Gastroesophageal sphincter (tissue), 4 donors: Measurements from ENCODE around the gene KIF2A. TPM values are rescaled to one million over a fixed set of nuclear protein-coding genes. Genes with fewer than 3 reads are reported as not detected.

Experiments
- ATAC-seq: fragments of 150-250 bp; one replicate; pipeline ENCODE4 v1.9.1; 2016; ENCODE audit warnings: mild to moderate bottlenecking, moderate library complexity
- H3K27ac ChIP-seq, 4 donors: fragments of 200-600 bp; sonication (generic) in 3 of 4; 1 replicate in 3 of 4; 2 replicates in 1 of 4; pipeline ENCODE4 v1.5.1; 2016 to 2019
- H3K27me3 ChIP-seq: fragments of 200-600 bp; sonication (generic); one replicate; pipeline ENCODE4 v1.5.1; 2019
- H3K36me3 ChIP-seq, 2 donors: fragments of 200-600 bp; sonication (generic); one replicate each; pipeline ENCODE4 v1.5.1; 2019; ENCODE audit warnings: control low read depth in 1 of 2
- H3K4me1 ChIP-seq, 3 donors: fragments of 200-600 bp; sonication (generic); 1 replicate in 2 of 3; 2 replicates in 1 of 3; pipeline ENCODE4 v1.5.1; 2016 to 2019; ENCODE audit warnings: control low read depth in 2 of 3
- H3K4me3 ChIP-seq, 2 donors: fragments of 200-600 bp; sonication (generic); one replicate each; pipeline ENCODE4 v1.5.1; 2019; ENCODE audit warnings: mild to moderate bottlenecking in 1 of 2, moderate library complexity in 1 of 2
- H3K9me3 ChIP-seq, 3 donors: fragments of 200-600 bp; sonication (generic); one replicate each; pipeline ENCODE4 v1.5.1; 2017 to 2019; ENCODE audit warnings: control low read depth in 2 of 3
- EP300 ChIP-seq: sonication (generic); formaldehyde crosslinking; IDR thresholded peaks from one replicate; pipeline ENCODE4 v1.6.1; 2017; ENCODE audit warnings: antibody characterized with exemption, mild to moderate bottlenecking
- POLR2A ChIP-seq, 2 donors: fragments of 450-650 bp; IDR thresholded peaks; one replicate each; pipeline ENCODE4 v1.6.1; 2017; ENCODE audit warnings: antibody characterized with exemption in 2 of 2, mild to moderate bottlenecking in 2 of 2, moderate library complexity in 1 of 2
- POLR2AphosphoS5 ChIP-seq: sonication (generic); formaldehyde crosslinking; IDR thresholded peaks from one replicate; pipeline ENCODE4 v1.6.1; 2017; ENCODE audit warnings: antibody characterized with exemption
- WGBS, 2 donors: methylation state at CpG; one replicate each; pipeline ENCODE4 v1.1.5; 2018; ENCODE audit warnings: low coverage in 1 of 2; 5-methylcytosine and 5-hydroxymethylcytosine counted together
- total RNA-seq, 4 donors: library from RNA; depleted of rRNA; stranded (reverse); fragments of >200 nt; gene quantifications; one replicate each; pipeline ENCODE4 v1.1.0, GENCODE V29; 2016
- TF ChIP-seq, protein P1 (sequence below), 4 experiments: fragments of 200-600 bp in 2 of 4; fragments of 450-650 bp in 2 of 4; sonication (generic) in 1 of 4; IDR thresholded peaks; one replicate each; pipeline ENCODE4 v1.5.1; 2017 to 2019; ENCODE audit warnings: antibody characterized with exemption in 4 of 4, mild to moderate bottlenecking in 2 of 4, moderate library complexity in 2 of 4

KIF2A gene
- total RNA-seq, 4 donors from 2014 or later = 27.1 to 50.6 (median 33.6) TPM

- Histone ChIP-seq H3K27me3 (no peaks in the 10 kb centered on the region), H3K9me3 (no peaks in the 10 kb centered on the region), H3K27ac (no peak overlapping the region), H3K4me3 (no peak overlapping the region), H3K4me1 (no peaks in the 10 kb centered on the region), H3K36me3 (no peaks in the 10 kb centered on the region)
- WGBS, 2 donors = 62 to 94% methylated on average over 2 of the region's 2 CpGs
- TF ChIP-seq POLR2AphosphoS5 = no peak
- TF ChIP-seq POLR2A (IDR thresholded peaks at IDR 0.05) = no peak
- TF ChIP-seq, protein P1, sequence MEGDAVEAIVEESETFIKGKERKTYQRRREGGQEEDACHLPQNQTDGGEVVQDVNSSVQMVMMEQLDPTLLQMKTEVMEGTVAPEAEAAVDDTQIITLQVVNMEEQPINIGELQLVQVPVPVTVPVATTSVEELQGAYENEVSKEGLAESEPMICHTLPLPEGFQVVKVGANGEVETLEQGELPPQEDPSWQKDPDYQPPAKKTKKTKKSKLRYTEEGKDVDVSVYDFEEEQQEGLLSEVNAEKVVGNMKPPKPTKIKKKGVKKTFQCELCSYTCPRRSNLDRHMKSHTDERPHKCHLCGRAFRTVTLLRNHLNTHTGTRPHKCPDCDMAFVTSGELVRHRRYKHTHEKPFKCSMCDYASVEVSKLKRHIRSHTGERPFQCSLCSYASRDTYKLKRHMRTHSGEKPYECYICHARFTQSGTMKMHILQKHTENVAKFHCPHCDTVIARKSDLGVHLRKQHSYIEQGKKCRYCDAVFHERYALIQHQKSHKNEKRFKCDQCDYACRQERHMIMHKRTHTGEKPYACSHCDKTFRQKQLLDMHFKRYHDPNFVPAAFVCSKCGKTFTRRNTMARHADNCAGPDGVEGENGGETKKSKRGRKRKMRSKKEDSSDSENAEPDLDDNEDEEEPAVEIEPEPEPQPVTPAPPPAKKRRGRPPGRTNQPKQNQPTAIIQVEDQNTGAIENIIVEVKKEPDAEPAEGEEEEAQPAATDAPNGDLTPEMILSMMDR (IDR thresholded peaks at IDR 0.05) = no peak
- no peak for TF ChIP-seq EP300
- no peak for ATAC-seq
Observed at GRCh38 chr5:62268792-62269191, 37.2 kb upstream of the KIF2A start.

DNA sequence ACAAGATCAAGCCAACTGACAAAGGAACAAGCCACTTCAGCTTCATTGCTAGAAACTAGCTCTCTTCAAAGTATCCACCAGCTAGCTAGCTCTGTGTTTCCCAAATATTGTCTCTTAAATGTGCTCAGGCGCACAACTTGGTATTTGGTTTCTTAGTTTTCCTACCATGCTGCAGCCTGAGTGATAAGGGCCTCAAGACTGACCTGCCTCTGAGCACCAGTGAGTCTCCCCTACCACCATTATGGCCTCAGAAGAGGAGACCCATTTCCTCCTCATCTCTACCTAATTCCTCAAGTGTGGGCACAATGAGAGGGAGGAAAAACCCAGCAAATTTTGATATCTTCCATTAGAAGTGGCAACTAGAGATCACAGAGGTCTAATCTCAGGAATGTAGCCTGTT, 34.6 kb upstream of the KIF2A start:
- Histone ChIP-seq H3K27me3 (no peaks in the 10 kb centered on the region), H3K4me1 (no peaks in the 10 kb centered on the region), H3K4me3 (no peak overlapping the region), H3K36me3 (no peaks in the 10 kb centered on the region), H3K27ac (no peak overlapping the region), H3K9me3 (no peaks in the 10 kb centered on the region)
- TF ChIP-seq, protein P1 (IDR thresholded peaks at IDR 0.05) = no peak
- TF ChIP-seq POLR2A (IDR thresholded peaks at IDR 0.05) = no peak
- TF ChIP-seq POLR2AphosphoS5 = no peak
- no peak for TF ChIP-seq EP300
- 100% methylated on average over 1 of the region's 1 CpG for WGBS, 2 donors
- no peak for ATAC-seq

- WGBS, 2 donors = 64% methylated on average over 3 of the region's 3 CpGs; no CpG with 5 or more reads in 1 of the 2 donors
- Histone ChIP-seq H3K27ac (no peak overlapping the region), H3K4me3 (no peak overlapping the region), H3K27me3 (no peaks in the 10 kb centered on the region), H3K9me3 (no peaks in the 10 kb centered on the region), H3K36me3 (no peaks in the 10 kb centered on the region), H3K4me1 (no peaks in the 10 kb centered on the region)
- ATAC-seq = no peak
- TF ChIP-seq POLR2A (IDR thresholded peaks at IDR 0.05) = no peak
- TF ChIP-seq EP300 = no peak
- TF ChIP-seq, protein P1 (IDR thresholded peaks at IDR 0.05) = no peak
- TF ChIP-seq POLR2AphosphoS5 = no peak
Observed at GRCh38 chr5:62271870-62272269, 34.1 kb upstream of the KIF2A start.

GRCh38 chr5:62273687-62274086, 32.3 kb upstream of the KIF2A start:
- H3K27me3 ChIP-seq = no peaks in the 10 kb centered on the region
- H3K36me3 ChIP-seq = no peaks in the 10 kb centered on the region
- ATAC-seq = no peak
- TF ChIP-seq POLR2A (IDR thresholded peaks at IDR 0.05) = no peak
- no peak overlapping the region for H3K27ac ChIP-seq
- H3K4me1 ChIP-seq = no peaks in the 10 kb centered on the region
- no peak overlapping the region for H3K4me3 ChIP-seq
- WGBS, 2 donors = 100% methylated on average over 1 of the region's 3 CpGs; no CpG with 5 or more reads in 1 of the 2 donors
- H3K9me3 ChIP-seq = no peaks in the 10 kb centered on the region

DNA sequence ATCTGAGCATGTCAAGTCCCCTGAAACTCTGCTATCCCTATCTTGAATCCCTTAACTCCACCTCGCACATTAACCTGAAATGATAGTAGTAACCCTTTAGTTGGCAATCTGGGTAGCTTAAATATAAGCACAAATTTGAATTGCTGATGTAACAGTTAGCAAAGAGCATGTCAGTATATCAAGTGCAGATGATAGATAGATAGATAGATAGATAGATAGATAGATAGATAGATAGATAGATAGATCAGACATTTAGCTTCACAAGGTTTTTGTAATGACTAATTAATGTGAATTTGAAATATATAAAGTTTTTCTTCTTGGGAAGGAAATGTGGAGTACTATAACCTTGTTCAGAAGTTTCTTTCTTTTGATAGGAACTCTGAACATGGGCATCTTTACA, 30.4 kb upstream of the KIF2A start:
- no peaks in the 10 kb centered on the region for H3K36me3 ChIP-seq
- H3K4me1 ChIP-seq = no peaks in the 10 kb centered on the region
- no peak overlapping the region for H3K27ac ChIP-seq
- H3K9me3 ChIP-seq = no peaks in the 10 kb centered on the region
- WGBS, 2 donors = 40 to 88% methylated on average over 1 of the region's 1 CpG
- ATAC-seq = no peak
- H3K27me3 ChIP-seq = no peaks in the 10 kb centered on the region
- H3K4me3 ChIP-seq = no peak overlapping the region
- TF ChIP-seq, protein P1 (IDR thresholded peaks at IDR 0.05) = no peak
- TF ChIP-seq POLR2AphosphoS5 = no peak
- no peak for TF ChIP-seq EP300
- no peak for TF ChIP-seq POLR2A (IDR thresholded peaks at IDR 0.05)
